Loucy (cell line): Measurements from ENCODE around the gene TOLLIP.

ENCODE experiments used
- EZH2phosphoT487 ChIP-seq: fragments of 200-600 bp; IDR thresholded peaks from 2 replicates; pipeline ENCODE4 v1.6.1; 2018; ENCODE audit warnings: antibody characterized with exemption, mild to moderate bottlenecking, moderate library complexity, borderline replicate concordance
- TF ChIP-seq, protein P1 (sequence below): fragments of 200-600 bp; sonication (generic); conservative IDR thresholded peaks from 2 replicates; pipeline ENCODE4 v1.5.1; 2014; ENCODE audit warnings: mild to moderate bottlenecking, antibody characterized with exemption, low read length

DNA sequence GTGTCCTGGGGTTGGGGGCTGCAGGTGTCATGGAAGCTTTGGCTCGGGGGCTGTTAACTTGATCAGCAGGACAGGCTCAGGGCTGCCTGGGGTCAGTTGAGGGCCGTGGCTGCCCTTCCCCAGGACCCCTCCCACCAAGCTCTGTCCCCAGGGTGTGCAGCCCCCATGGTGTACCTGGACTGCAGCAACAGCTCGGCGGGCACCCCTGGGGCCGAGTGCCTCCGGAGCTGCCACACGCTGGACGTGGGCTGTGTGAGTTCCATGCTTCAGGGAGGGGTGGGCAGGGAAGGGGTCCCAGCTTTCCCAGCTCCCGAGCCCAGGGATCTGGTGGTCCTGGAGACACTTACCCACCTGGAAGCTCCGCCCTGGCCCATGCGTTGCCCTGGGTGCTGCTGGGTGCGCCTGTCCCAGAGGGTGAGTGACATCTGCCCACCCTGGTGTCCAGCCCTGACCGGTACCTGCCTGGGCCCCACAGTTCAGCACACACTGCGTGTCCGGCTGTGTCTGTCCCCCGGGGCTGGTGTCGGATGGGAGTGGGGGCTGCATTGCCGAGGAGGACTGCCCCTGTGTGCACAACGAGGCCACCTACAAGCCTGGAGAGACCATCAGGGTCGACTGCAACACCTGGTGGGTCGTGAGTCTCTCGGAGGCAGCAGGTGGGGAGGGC is 75.2 kb downstream of the TOLLIP start:
- no peak for TF ChIP-seq EZH2phosphoT487
- TF ChIP-seq, protein P1, sequence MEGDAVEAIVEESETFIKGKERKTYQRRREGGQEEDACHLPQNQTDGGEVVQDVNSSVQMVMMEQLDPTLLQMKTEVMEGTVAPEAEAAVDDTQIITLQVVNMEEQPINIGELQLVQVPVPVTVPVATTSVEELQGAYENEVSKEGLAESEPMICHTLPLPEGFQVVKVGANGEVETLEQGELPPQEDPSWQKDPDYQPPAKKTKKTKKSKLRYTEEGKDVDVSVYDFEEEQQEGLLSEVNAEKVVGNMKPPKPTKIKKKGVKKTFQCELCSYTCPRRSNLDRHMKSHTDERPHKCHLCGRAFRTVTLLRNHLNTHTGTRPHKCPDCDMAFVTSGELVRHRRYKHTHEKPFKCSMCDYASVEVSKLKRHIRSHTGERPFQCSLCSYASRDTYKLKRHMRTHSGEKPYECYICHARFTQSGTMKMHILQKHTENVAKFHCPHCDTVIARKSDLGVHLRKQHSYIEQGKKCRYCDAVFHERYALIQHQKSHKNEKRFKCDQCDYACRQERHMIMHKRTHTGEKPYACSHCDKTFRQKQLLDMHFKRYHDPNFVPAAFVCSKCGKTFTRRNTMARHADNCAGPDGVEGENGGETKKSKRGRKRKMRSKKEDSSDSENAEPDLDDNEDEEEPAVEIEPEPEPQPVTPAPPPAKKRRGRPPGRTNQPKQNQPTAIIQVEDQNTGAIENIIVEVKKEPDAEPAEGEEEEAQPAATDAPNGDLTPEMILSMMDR, result no peak
